NCI-H526 (cell line): ENCODE data around the gene OSBP2.

Experiments used
- DNase-seq, 2 experiments: peaks; one replicate each; lab custom pipeline; 2025; lab: John Stamatoyannopoulos, UW

OSBP2 gene

DNA sequence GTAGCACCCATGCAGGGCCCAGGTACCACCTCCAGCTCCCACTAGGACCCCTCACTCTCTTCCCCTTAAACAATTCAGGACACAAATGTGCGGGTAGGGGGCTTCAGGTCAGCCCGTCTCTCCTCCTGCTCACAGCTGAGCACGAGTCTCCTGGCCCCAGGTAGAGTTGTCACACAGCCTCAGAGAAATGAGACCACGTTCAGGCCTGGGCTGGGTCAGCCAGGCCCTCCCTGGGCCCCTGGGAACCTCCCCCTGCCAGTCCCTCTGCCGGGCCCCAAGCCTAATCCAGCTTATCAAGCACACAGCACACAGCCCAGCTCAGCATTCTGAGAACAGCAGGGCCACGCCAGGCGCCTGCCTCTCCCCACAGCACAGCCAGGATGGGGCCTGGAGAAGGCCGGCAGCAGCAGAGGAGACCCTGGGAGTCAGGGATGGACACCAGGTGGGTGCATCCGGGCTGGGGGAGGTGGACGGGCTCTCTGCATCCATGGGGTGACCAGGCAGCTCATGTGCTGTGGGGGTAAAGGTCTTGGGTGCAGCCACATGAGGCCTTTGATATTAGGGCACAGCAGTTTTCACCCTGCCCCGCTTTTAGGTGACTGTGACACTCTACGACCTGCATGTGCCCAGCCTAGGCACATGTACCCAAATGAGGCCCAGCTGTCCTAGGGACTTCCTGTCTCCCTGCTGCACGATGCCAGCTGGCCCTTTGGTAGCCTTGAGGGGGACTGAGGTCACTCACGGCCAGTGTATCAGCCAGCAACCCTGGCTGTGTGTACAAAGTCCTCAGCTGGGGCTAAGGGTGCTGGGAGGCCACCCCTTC, 186.9 kb downstream of the OSBP2 start:
- DNase-seq: no peak

DNA sequence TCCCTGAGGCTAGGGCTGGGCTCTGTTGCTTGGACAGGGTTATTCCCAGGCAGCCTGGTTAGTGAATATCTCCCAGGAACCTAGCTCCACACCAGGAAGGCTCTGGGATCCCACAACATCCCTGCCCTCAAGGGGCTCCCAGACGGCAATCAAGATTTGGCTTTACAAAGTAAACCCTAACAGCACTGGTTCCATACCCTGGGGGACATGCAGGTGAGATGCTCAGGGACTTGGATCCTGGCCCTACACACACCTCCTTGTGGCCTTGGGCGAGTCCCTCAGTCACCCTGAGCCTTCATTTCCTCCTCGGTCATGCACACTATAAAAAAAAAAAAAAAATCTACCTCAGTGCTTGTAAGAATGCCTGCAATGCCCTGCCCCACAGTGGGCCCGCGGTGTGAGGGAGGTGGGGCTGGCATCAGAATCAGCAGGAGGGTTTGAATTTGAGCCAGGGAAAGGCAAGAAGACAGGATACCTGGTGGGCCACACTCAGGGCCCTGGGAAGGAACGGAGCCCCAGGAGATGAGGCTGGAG, 187.6 kb downstream of the OSBP2 start:
- DNase-seq: no peak

DNA sequence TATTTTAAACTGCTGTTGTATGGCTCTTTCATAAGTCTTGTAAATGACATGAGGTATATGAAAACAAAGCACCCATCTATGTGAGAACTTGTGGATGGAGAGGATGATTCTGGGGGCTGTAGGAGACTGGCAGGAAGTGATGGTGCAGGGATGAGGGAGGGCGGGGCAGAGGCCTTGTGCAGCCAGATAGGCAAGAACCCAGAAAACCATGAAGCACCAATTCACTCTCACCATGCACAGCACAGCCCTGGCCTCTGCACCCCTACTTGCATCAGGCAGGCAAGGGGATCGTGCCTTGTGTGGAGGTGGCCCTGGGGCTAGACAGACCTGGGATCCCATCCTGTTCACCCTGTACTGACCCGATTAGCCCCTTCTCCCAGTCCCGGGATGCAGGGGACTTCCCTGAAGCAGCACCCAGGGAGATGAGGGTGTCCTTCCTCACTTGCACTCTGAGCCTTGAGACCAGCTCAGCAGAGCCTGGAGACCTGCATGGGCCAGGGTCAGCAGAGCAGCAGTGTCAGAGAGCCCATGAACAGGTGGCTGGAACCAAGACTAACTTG, 188.4 kb downstream of the OSBP2 start:
- DNase-seq: no peak

DNA sequence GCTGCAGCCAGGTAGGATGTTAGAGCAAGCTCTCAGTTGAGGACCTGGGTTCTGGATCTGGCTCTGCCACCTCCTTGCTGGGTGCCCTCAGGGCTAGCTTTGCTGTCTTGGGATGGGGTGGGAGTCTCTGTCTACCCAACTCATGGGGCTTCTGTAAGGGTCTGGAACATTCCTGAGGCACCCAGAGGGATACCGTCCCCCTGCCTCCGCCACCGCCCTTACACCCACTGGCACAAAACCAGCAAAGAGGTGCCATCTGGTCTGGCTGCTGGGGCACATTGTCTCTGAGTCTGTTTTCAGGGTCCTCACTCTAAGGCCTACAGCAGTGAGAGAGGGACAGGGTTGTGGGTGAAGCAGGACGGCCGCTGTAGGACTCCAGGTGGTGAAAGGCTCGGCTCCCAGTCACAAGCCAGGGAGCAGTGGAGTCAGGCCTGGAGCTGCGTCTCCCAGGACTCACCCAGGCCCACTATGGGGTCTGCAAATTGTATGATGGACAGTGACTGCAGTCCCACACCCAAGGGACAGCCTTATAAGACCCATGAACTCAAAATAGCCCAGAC, 189.0 kb downstream of the OSBP2 start:
- no peak for DNase-seq

DNA sequence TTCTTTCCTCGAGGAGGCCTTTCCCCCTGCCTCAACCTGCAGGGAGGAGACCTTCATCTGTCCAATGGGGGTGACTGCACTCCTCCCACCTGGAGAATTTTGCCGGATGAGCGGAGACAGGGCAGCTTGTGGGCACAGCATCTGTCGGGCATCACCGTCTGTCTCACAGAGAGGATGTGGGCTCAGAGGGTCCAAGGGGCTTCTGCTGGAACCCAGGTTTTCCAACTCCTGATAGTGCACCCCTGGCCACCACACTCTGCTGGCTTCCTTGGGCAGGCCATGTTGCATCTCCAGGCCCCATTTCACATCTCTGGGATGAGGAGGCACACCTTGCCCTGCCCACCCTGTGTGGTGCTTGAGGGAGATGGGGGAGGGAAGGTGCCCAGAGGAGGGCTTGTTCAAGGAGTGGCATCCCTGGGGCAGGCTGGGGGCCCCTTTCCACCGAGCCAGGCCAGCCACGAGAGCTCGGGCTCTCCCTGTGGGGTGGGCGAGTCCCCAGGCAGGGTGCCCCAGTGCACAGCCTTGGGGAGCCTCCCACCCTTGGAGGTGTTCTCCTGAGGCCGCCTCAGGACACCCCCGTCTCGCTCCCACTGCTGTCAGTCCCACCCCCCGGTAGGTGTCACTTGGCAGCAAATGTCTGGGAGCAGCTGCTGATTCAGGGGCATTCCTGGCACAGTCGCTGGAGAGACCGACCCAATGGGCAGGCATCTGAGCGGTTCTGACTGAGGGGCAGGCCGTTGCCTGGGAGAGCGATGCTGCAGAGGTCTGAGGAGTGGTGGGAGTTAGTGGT, 189.7 kb downstream of the OSBP2 start:
- no peak for DNase-seq

DNA sequence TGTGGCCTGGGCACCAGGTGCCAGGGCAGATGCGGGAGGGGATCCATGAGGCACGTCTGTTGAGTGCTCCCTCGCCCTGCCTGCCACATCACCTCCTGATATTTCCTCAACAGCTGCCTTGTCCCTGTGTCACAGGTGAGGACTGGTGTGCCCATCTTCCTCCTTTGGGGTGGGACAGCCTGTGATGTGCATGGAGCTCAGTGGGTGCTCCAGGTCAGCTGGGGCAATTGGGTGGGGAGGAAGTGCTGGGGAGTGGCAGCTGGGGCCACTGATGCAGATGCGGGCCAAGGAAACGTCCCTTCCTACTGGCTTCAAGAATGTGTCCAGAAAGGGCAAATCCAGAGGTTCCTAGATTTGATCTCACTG, 190.3 kb downstream of the OSBP2 start:
- DNase-seq: no peak

DNA sequence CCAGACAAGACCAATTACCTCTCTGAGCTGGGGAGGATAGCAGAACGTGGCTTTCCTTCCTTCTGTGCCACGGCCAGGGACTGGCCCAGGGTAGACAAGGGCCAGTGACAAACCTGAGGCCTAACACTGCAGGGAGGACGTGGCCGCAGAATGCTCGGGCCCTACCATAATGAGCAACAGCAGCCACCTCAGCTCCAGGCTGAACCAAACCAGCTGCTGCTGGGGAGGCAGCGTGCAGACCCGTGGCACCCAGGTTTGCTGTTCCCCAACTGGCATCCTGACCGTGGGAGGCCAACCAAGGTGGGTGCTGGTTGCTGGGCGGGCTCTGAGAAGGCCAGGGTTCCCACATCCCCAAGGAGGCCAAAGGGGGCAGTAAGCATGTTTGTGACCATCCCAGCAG, 190.9 kb downstream of the OSBP2 start:
- no peak for DNase-seq

DNA sequence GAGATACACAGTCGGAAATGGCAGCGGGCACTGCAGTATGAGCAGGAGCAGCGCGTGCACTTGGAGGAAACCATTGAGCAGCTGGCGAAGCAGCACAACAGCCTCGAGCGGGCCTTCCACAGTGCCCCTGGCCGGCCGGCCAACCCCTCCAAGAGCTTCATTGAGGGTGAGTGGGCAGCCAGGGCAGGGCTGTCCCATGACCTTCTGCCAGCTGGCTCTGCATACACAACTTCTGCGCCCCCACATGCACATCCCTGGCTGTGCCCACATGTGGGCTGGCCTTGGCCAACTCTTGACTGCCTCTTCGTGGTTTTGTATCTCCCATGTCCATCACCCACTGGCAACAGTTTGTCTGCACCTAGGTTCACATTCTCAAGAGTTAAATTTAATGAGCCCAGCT, 192.8 kb downstream of the OSBP2 start:
- DNase-seq: no peak

DNA sequence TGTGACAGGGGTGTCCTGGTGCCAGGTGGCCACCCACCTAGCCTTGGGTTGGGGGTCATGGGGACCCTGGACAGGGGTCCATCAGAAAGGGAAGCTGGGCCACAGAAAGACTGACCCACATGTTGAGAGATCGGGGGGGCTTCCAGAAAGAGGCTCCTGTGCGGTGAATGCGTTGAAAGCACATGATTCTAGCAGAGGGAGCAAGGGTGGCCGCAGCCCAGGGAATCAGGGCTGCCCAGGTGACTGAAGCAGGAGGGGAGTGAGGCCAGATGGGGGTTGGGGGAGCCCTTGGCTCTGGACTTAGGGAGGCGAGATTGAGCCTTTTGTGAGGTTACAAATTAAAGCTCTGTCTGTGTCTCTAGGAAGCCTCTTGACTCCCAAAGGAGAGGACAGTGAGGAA, 193.2 kb downstream of the OSBP2 start:
- DNase-seq: no peak

DNA sequence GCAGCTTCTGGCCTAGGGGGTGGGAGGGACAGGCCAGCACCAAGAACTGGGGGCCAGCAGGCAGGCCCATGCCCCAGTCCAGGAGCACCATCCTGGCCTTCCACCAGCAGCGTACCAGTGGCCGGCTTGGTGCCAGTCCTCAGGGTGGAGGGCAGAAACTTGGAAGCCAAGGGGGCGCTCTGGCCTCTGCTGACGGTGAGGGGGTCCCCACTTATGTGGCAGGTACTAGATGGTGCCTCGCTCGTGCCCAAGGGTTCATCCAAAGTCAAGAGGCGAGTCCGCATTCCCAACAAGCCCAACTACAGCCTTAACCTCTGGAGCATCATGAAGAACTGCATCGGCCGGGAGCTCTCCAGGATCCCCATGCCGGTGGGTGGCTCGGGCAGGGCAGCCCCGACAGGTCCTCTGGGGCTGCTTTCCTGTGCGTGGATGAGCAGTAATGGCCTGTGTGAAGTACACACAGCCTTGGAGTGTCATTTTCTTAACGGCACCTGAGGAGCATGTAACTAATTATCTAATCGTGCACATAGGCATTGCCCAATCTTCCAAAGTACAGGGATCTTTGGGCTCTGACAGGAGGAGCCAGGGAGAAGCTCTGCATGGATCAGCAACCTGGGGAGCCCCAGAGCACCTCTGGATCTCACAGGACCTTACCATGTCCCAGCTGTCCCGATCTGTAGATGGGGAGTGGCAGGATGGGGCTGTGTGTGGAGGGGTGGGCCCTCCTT, 194.8 kb downstream of the OSBP2 start:
- DNase-seq: no peak

DNA sequence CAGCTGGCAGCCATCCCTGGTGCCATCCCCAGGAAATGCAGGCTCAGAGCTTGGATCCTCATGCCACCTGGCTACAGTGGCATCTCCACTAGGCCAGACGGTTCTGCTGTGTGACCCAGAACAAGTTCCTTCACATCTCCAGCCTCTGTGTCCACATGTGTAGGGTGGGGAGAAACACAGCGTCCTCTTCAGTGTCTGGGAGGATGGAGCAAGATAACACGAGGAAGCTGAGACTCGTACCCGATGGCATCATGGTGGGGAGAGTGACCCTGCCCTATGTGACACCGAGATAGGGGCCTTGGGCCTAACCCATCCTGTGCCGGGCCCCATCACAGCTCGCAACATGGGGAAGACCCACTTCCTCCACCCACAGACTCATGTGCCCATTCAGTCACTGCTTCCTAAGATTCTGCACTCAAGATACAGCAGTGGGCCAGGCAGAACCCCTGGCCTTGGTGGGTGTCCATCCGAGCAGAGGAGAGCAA, 195.4 kb downstream of the OSBP2 start:
- no peak for DNase-seq

DNA sequence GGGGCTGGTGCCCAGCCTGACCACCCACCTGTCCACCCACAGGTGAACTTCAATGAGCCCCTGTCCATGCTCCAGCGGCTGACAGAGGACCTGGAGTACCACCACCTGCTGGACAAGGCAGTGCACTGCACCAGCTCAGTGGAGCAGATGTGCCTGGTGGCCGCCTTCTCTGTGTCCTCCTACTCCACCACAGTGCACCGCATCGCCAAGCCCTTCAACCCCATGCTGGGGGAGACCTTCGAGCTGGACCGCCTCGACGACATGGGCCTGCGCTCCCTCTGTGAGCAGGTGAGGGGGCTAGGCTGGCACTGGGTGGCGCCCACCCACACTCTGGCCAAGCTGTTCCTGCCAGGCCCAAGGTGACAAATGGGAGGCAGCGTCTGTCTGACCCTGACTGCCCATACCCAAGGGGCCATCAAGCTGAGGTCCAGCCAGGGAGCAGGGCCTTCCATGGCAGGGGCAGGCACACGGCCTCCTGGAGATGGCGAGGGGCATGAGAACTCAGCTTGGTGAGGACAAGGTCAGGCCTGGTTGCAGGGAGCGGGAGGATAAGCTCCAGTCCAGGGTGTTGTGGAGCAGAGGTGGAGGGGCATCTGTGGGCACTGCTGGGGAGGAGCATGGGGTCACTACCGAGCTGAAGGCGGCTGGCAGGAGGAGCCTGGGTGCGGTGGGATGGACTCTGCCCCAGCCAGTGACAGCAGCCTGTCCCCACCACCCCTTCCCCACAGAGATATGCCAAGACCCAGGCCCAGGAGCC, 196.2 kb downstream of the OSBP2 start:
- peak in 1 of 2 experiments; percentile 54 for DNase-seq

DNA sequence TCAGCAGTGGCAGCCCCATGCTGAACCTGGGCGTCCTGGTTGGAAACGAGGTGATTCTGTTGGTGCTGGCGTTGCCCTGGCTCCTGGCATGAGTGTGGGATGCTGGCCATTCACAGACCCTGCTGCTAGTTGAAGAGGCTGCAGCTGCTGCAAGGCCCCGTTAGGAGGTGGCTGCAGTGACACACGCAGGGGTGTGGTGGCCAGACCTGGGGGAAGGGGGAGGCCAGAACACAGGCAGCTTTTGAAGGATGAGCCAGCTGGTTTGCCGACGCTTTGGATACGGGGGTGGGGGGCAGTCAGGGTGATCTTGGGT, 196.7 kb downstream of the OSBP2 start:
- DNase-seq: no peak

DNA sequence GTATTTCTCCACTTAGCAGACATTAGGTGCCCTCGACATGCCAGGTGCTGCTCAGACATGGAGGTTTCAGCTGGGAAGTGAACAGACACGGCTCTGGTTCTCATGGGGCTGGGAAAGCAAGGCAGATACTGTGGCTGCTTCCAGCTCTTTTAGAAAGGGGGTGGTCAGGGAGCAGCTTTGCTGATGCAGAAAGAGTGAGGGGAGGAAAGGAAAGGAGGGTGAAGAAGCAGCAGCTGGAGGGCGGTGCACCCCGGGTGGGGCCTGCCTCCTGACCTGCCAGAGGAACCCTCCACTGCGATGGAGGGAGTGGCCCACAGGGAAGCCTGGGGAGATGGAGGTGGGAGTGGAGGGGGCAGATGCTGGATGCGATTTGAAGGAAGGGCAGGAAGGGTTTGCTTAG, 197.1 kb downstream of the OSBP2 start:
- no peak for DNase-seq

DNA sequence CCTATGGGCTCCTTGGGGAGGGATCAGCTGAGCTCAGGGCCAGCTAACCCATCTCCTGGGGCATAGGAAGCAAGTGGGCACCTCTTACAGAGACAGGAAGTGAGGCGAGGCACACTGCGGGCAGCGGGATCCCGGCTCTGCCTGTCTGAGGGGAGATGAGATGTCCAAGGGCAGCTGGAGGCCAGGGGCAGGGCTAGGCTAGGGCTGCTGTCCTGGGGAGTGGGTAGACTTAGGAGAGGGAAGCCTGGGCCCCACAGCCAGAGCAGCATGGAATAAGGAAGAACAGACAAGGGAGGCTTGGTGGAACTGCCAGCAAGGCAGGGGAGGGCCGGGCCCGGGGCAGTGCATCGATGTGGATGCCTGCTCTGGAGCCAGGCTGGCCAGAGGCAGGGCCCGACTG, 197.6 kb downstream of the OSBP2 start:
- DNase-seq: no peak

DNA sequence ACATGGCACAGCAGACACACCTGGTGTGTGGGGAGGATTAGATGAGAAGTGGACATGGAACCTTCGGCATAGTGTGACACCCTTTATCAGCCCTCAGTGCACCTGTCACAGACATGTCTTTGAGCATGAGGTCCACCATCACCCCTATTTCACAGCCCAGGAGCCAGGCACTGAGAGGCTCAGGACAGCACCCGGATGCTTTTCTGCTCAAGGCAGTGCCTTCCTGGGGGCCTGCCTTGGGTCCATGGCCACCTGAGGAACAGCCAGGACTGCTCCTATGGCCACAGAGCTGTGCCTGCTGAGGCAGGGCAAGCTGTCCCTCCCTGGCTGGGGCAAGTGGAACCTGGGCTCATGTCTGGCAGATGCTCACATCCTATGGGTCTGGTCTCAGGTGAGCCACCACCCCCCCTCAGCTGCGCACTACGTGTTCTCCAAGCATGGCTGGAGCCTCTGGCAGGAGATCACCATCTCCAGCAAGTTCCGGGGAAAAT, 198.1 kb downstream of the OSBP2 start:
- no peak for DNase-seq

DNA sequence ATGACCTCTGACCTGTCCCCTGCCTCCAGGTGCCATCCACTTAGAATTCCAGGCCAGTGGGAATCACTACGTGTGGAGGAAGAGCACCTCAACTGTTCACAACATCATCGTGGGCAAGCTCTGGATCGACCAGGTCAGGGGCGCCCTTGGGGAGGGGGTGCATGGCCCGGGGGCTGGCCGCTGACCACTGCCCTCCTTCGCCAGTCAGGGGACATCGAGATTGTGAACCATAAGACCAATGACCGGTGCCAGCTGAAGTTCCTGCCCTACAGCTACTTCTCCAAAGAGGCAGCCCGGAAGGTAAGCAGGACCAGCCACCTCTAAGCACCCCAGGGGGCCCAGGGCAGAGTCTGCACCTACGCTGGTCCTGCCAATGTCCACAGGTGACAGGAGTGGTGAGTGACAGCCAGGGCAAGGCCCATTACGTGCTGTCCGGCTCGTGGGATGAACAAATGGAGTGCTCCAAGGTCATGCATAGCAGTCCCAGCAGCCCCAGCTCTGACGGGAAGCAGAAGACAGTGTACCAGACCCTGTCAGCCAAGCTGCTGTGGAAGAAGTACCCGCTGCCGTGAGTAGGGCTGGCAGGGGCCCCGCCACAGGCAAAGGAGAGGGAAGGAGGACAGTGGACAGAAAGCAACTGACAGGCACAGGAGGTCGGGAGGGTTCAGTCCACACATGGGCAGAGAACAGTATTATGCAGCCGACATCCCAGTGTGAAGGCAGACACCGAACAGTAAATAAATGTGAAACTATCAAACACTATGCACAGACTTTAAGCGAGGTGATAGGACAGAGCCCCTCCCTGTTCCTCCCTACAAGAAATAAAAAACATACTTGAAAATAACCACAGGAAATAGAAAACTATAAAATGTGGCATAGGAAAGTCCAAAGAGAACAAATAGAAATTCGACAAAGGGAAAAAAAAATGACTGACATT, 199.0 kb downstream of the OSBP2 start:
- DNase-seq: no peak

DNA sequence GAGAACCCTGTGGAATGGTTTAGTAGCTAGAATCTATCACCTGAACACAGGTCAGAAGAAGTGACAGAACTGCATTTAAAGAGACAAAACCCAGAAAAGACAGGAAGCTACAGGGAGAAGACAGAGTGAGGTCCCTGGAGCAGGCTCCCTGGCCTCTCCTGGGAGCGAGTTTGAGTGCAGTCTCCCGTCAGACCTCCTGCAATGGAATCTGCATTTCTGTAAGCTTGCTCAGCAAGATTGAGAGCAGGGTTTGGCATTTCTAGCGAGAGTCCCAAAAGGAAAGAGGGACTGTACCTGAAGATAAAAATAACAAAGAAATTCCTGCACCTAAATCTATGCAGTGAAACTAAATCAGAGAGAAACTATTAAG, 199.7 kb downstream of the OSBP2 start:
- no peak for DNase-seq

DNA sequence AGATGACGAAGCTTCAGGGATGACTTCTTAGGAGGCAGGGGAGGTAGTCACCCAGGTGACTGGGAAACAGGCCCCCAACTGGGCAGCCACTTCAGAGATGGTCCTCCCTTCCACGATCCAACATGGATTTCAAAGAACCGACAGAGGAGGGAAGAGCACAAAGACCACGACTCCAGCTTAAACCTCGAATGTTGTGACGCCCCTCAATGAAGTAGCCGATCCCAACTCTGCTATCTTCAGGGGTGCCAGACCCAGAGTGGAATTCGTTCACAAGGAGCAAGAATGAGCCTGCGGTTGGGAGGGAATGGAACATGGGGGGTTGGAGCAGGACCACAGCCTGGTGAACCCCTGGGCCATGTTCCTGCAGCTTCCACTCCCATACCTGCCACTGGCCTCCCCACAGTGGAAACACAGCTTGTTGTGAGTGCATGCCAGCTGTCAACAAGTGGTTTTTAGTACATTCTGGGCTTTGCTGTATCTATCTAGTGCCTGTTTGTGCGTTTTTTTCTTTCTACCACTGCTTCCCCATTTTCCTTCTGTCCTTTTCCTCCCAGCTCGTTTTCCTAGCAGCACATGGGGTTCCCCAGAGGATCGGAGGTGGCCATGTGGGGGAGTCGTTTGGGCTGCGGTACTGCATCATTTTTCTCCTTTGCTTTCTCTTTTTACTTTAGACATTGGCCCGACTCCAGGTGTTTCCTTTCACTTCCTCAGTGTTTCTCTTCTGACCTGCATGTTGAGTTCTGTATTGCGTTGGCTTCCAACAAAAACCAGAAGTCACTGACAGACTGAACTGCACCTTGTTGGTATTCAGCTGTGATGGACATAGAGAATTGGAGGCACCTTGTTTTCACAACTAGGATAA, 208.1 kb downstream of the OSBP2 start:
- no peak for DNase-seq
